Adrenal gland (tissue), 12 donors: ENCODE results near the gene CKAP4. TPM values are rescaled to one million over a fixed set of nuclear protein-coding genes. Genes with fewer than 3 reads are reported as not detected.

ENCODE experiments used
- DNase-seq, 7 donors: peaks; one replicate each; pipeline ENCODE4 v3.0.0-alpha.2; 2019 to 2020
- H3K27ac ChIP-seq, 5 donors: fragments of 200-600 bp; sonication (generic) in 4 of 5; 1 replicate in 3 of 5; 2 replicates in 2 of 5; pipeline versions ENCODE4 v1.5.1 to v1.8.0; 2016 to 2020; ENCODE audit warnings: mild to moderate bottlenecking in 1 of 5
- H3K27me3 ChIP-seq: fragments of 200-600 bp; 2 replicates; pipeline ENCODE4 v1.8.0; 2021
- H3K36me3 ChIP-seq, 2 donors: fragments of 200-600 bp; replicated peaks in 1 of 2; 1 replicate in 1 of 2; 2 replicates in 1 of 2; pipeline versions ENCODE4 v1.5.1 to v1.8.0; 2018 to 2022
- H3K4me1 ChIP-seq, 2 donors: fragments of 200-600 bp; replicated peaks in 1 of 2; 1 replicate in 1 of 2; 2 replicates in 1 of 2; pipeline versions ENCODE4 v1.5.1 to v1.8.0; 2018 to 2021
- H3K4me3 ChIP-seq, 4 donors: fragments of 200-600 bp; sonication (generic) in 3 of 4; one replicate each; pipeline ENCODE4 v1.5.1; 2016 to 2018
- H3K9me3 ChIP-seq, 3 donors: fragments of 200-600 bp; sonication (generic) in 1 of 3; replicated peaks in 1 of 3; 1 replicate in 2 of 3; 2 replicates in 1 of 3; pipeline versions ENCODE4 v1.5.1 to v1.8.0; 2016 to 2021
- POLR2A ChIP-seq, 2 donors: fragments of 450-650 bp; IDR thresholded peaks; one replicate each; pipeline ENCODE4 v1.6.1; 2017; ENCODE audit warnings: antibody characterized with exemption in 2 of 2, mild to moderate bottlenecking in 2 of 2, moderate library complexity in 1 of 2
- WGBS, 4 donors: extraction: QIAGEN DNeasy Blood & Tissue Kit in 2 of 4; methylation state at CpG; one replicate each; pipeline versions ENCODE4 v1.1.5 to v1.1.7; 2013 to 2017; 5-methylcytosine and 5-hydroxymethylcytosine counted together
- intact Hi-C, 2 donors: fragments of 100-400 bp; cut with DNase I; formaldehyde crosslinking; loops; one replicate each; pipeline versions ENCODE4 v1.14.1 to v1.15.0; 2022 to 2023
- polyA plus RNA-seq, 3 donors: library from polyadenylated mRNA; stranded (reverse); fragments of 200-250 nt in 2 of 3; fragments of 350-450 nt in 1 of 3; fragmentation: Illumina TruSeq in 1 of 3; extraction: RNeasy Lipid Tissue Mini Kit (QIAGEN cat#74804) in 1 of 3; gene quantifications; one replicate each; pipeline ENCODE4 v1.2.3, GENCODE V29; 2013 to 2014
- total RNA-seq, 9 donors: library from RNA; depleted of rRNA in 4 of 9; stranded (reverse); fragments of >200 nt in 4 of 9; fragments of 120-200 nt in 1 of 9; fragmentation: NEBNext Ultra II Directional in 1 of 9; extraction: Animal tissue kit (Norgen Biotek cat#: 25700) in 1 of 9; gene quantifications; one replicate each; pipeline versions ENCODE4 v1.1.0 to v1.2.4, GENCODE V29; 2013 to 2023
- TF ChIP-seq, protein P1 (sequence below), 6 experiments: fragments of 450-650 bp in 4 of 6; fragments of 200-600 bp in 2 of 6; sonication (generic) in 1 of 6; IDR thresholded peaks; 1 replicate in 5 of 6; 2 replicates in 1 of 6; pipeline versions ENCODE4 v1.5.1 to v1.8.0; 2016 to 2021; ENCODE audit warnings: antibody characterized with exemption in 6 of 6, mild to moderate bottlenecking in 2 of 6, moderate library complexity in 1 of 6
- donor health status: healthy with polysubstance abuse.
- donor health status: Bipolar disorder and iron deficiency.
- donor health status: DM: yes; HTN: yes; CAD: no.
- donor health status: DM: no; HTN: no; CAD: no.
- donor health status: DM: no; HTN: no; CAD: no.
- donor health status: DM: yes; HTN: yes; CAD: no.

CKAP4 gene
- total and polyA plus RNA-seq, 12 donors = 11.0 to 101 (median 84.7) TPM

DNA sequence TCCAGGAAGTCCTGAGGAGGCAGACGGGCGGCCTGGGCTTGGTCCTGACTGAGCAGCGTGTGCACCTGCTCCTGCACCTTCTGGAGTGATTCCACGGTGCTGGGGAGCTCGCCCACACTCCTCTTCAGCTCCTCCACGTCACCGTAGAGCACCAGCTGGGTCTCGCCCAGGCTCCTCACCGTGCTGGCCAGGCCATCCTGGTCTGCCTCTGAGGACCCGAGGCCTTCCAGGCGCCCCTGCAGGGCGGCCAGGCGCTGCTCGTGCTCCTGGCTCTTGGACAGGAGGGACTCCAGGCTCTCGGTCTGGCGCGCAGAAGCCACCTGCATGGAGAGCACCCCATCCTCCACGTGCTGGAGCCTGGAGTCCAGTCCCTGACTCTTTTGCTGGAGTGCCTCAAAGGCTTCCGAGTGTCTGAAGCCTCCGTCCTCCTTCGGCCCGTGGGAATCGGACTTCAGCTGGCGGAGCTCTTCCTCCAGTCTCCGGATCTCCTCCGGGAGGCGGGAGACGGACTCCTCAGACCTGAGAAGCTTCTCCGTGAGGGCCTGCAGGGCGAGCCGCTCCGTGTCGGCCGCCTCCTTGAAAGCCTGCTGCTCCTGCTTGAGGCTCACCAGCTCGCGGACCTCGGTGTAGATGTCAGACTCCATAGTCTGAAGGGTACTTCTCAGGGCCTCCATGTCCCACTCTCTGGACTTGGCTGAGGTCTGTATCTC, 8.4 kb downstream of the CKAP4 start:
- intact Hi-C loops = loop anchor here in 1 of 2 donors (10.0 kb wide), 1 partner anchor 105 kb away; no protein-coding TSS in a partner anchor

DNA sequence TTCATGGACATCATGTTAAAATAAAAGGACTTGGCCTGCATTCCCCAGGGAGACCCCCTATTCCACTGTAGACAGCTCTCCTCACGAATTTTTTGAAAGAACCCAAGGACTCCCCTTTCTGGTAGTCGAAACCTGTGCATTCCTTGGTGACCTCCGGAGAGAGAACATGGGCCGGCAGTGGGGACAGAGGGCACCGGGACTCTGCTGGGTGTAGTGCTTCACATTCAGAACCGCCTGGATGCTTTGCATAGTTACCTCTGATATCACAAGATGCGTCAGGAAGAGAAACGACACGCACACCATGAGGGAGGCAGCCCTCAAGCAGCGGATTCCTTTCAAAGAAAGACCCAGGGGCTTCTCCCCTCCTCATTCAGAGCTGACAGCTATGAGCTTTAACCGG, 9.7 kb downstream of the CKAP4 start:
- intact Hi-C loops = loop anchor here in 1 of 2 donors (10.0 kb wide), 1 partner anchor 107 kb away; no protein-coding TSS in a partner anchor
- no peak overlapping the region for H3K4me3 ChIP-seq
- H3K4me1 ChIP-seq = peaks cover under 1% of the 10 kb centered on the region in 2 donors
- no peak for DNase-seq
- 80 to 86% (median 83%) methylated on average over 11 of the region's 11 CpGs for WGBS, 4 donors
- no peak overlapping the region for H3K27ac ChIP-seq
- no peaks in the 10 kb centered on the region for H3K27me3 ChIP-seq
- H3K9me3 ChIP-seq = no peaks in the 10 kb centered on the region
- peaks cover 0 to 27% of the 10 kb centered on the region in 2 donors for H3K36me3 ChIP-seq
- no peak for TF ChIP-seq POLR2A (IDR thresholded peaks at IDR 0.05)
- TF ChIP-seq, protein P1, sequence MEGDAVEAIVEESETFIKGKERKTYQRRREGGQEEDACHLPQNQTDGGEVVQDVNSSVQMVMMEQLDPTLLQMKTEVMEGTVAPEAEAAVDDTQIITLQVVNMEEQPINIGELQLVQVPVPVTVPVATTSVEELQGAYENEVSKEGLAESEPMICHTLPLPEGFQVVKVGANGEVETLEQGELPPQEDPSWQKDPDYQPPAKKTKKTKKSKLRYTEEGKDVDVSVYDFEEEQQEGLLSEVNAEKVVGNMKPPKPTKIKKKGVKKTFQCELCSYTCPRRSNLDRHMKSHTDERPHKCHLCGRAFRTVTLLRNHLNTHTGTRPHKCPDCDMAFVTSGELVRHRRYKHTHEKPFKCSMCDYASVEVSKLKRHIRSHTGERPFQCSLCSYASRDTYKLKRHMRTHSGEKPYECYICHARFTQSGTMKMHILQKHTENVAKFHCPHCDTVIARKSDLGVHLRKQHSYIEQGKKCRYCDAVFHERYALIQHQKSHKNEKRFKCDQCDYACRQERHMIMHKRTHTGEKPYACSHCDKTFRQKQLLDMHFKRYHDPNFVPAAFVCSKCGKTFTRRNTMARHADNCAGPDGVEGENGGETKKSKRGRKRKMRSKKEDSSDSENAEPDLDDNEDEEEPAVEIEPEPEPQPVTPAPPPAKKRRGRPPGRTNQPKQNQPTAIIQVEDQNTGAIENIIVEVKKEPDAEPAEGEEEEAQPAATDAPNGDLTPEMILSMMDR (IDR thresholded peaks at IDR 0.05) = no peak

More for the DNA sequence above, 8.4 kb downstream of the CKAP4 start:
- Histone ChIP-seq H3K27ac (no peak overlapping the region), H3K4me1 (peaks cover 8 to 11% of the 10 kb centered on the region in 2 donors), H3K9me3 (no peaks in the 10 kb centered on the region), H3K27me3 (no peaks in the 10 kb centered on the region), H3K4me3 (no peak overlapping the region), H3K36me3 (peaks cover 0 to 27% of the 10 kb centered on the region in 2 donors)
- TF ChIP-seq, protein P1 (IDR thresholded peaks at IDR 0.05) = no peak
- no peak for TF ChIP-seq POLR2A (IDR thresholded peaks at IDR 0.05)
- WGBS, 4 donors = 92 to 96% (median 94%) methylated on average over 27 to 37 of the region's 37 CpGs
- no peak for DNase-seq

DNA sequence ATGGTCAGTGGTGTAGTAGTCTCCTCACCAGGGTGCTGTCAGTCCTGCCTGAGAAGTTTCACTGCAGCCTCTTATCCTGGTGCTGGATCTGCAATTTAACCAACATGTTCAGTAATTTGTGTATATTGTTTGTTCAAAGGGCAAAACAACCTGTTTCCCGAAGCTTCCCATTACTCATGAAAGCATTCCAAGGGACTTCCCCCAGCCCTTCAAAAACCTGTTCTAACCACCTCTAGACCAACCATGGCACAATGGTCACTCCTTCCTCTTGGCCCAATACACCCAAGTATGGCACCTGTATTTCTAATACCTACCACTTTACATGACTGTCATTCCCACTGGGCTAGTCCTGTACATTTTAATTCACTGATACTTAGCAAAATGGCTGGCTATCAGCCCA, 12.1 kb downstream of the CKAP4 start:
- intact Hi-C loops = loop anchor here in 1 of 2 donors (10.0 kb wide), 1 partner anchor 109 kb away; no protein-coding TSS in a partner anchor
- TF ChIP-seq, protein P1 (IDR thresholded peaks at IDR 0.05) = no peak
- TF ChIP-seq POLR2A (IDR thresholded peaks at IDR 0.05) = no peak
- WGBS, 4 donors = 78 to 100% (median 86%) methylated on average over 1 of the region's 1 CpG
- Histone ChIP-seq H3K27ac (no peak overlapping the region), H3K4me3 (no peak overlapping the region), H3K36me3 (peaks cover 0 to 24% of the 10 kb centered on the region in 2 donors), H3K4me1 (no peaks in the 10 kb centered on the region), H3K27me3 (no peaks in the 10 kb centered on the region), H3K9me3 (no peaks in the 10 kb centered on the region)
- no peak for DNase-seq

DNA sequence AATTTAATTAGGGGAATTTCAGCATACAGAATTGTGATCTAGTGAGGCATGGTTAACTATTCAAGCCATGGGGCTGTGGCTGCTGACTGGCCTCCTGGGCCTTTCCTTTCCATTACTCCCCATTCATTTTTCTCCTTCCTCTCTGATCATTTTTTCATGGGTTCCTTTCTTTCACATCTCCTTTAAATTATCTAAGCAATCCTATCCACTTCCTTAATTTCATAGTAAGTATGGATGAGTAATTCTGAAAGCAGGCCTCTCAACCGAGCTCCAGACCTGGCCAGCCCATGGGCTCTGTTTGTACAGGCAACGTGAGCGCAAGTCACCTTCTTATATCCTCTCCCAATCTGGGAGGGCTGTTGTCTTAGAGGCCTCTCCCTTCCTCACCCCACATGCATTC, 13.4 kb downstream of the CKAP4 start:
- no peak for DNase-seq
- Histone ChIP-seq H3K36me3 (peaks cover 0 to 11% of the 10 kb centered on the region in 2 donors), H3K27me3 (no peaks in the 10 kb centered on the region), H3K4me1 (no peaks in the 10 kb centered on the region), H3K27ac (no peak overlapping the region), H3K4me3 (no peak overlapping the region), H3K9me3 (no peaks in the 10 kb centered on the region)
- WGBS, 4 donors = 75 to 86% (median 80%) methylated on average over 3 of the region's 3 CpGs
- intact Hi-C loops = loop anchor here in 1 of 2 donors (10.0 kb wide), 1 partner anchor 110 kb away; no protein-coding TSS in a partner anchor
- TF ChIP-seq, protein P1 (IDR thresholded peaks at IDR 0.05) = no peak
- TF ChIP-seq POLR2A (IDR thresholded peaks at IDR 0.05) = no peak
